Activated CD4-positive, alpha-beta T cell treated with anti-CD3 and anti-CD28 coated beads for 1 hour (primary cell): ENCODE results near the gene KLK14.

Source experiments
- DNase-seq: peaks from one replicate; pipeline ENCODE4 v3.0.0-alpha.2; 2020

KLK14 gene

GRCh38 chr19:51084505-51084904 lies 1.8 kb upstream of the KLK14 start:
- no peak for DNase-seq

GRCh38 chr19:51083783-51084182 lies 1.1 kb upstream of the KLK14 start:
- DNase-seq: no peak

- no peak for DNase-seq
These were observed 494 bp upstream of the KLK14 start for GRCh38 chr19:51083181-51083580.

GRCh38 chr19:51081476-51081875 lies 1.2 kb downstream of the KLK14 start:
- no peak for DNase-seq

- DNase-seq: no peak
These were observed 3.1 kb downstream of the KLK14 start for GRCh38 chr19:51079481-51080110.

GRCh38 chr19:51078731-51079130 lies 4.0 kb downstream of the KLK14 start:
- no peak for DNase-seq

- no peak for DNase-seq
These were observed 4.6 kb downstream of the KLK14 start for GRCh38 chr19:51078104-51078503.

GRCh38 chr19:51076631-51077213 lies 6.0 kb downstream of the KLK14 start:
- no peak for DNase-seq

- no peak for DNase-seq
These were observed 6.7 kb downstream of the KLK14 start for GRCh38 chr19:51075998-51076397.

GRCh38 chr19:51071095-51071405 lies 11.6 kb downstream of the KLK14 start:
- DNase-seq: no peak

- DNase-seq: no peak
These were observed 12.2 kb downstream of the KLK14 start for GRCh38 chr19:51070334-51071094.

- DNase-seq: no peak
These were observed 16.1 kb downstream of the KLK14 start for GRCh38 chr19:51066393-51067186.

- DNase-seq: no peak
These were observed 17.3 kb downstream of the KLK14 start for GRCh38 chr19:51065221-51065960.

GRCh38 chr19:51064534-51065220 lies 18.0 kb downstream of the KLK14 start, which contains the start of gene KLK13:
TSS of gene KLK13 (minus strand) at chr19:51065092. CDS start at chr19:51065067, 25 bp downstream.
- no peak for DNase-seq

GRCh38 chr19:51063664-51064063 lies 19.0 kb downstream of the KLK14 start:
- no peak for DNase-seq

GRCh38 chr19:51060973-51061372 lies 21.7 kb downstream of the KLK14 start:
- DNase-seq: no peak

GRCh38 chr19:51060336-51060735 lies 22.4 kb downstream of the KLK14 start:
- DNase-seq: no peak

GRCh38 chr19:51059715-51060114 lies 23.0 kb downstream of the KLK14 start:
- no peak for DNase-seq

GRCh38 chr19:51055866-51056265 lies 26.8 kb downstream of the KLK14 start:
- DNase-seq: no peak

- DNase-seq: no peak
These were observed 35.7 kb downstream of the KLK14 start for GRCh38 chr19:51047031-51047335.

GRCh38 chr19:51044327-51044726 lies 38.4 kb downstream of the KLK14 start:
- no peak for DNase-seq

- DNase-seq: no peak
These were observed 39.2 kb downstream of the KLK14 start for GRCh38 chr19:51043497-51043896.
